DND-41 (cell line): ENCODE measurements around the gene ZNF565.

Experiments
- ATAC-seq: fragments of 200-7000 bp; cut with Tn5 transposase; 3 replicates; pipeline ENCODE4 v1.9.1; 2021; ENCODE audit warnings: low read depth; ENCODE audit not compliant: insufficient read depth
- DNase-seq: peaks from one replicate; pipeline ENCODE4 v3.0.0-alpha.2; 2020
- H2AFZ ChIP-seq: 2 replicates; pipeline ENCODE4 v1.6.0; 2012; ENCODE audit warnings: low read depth, low read length
- H3K27ac ChIP-seq: 2 replicates; pipeline ENCODE4 v1.5.1; 2012; ENCODE audit warnings: low read length, inconsistent platforms
- H3K27me3 ChIP-seq: fragments of 200-600 bp; sonication (generic); 2 replicates; pipeline ENCODE4 v1.6.0; 2012; ENCODE audit warnings: low read length, mild to moderate bottlenecking, inconsistent platforms; ENCODE audit not compliant: insufficient read depth, poor library complexity
- H3K36me3 ChIP-seq: 2 replicates; pipeline ENCODE4 v1.5.1; 2012; ENCODE audit warnings: low read length, inconsistent platforms; ENCODE audit not compliant: insufficient read depth
- H3K4me1 ChIP-seq: 2 replicates; pipeline ENCODE4 v1.5.1; 2012; ENCODE audit warnings: mild to moderate bottlenecking, low read length; ENCODE audit not compliant: insufficient read depth
- H3K4me2 ChIP-seq: 2 replicates; pipeline ENCODE4 v1.6.0; 2012; ENCODE audit warnings: mild to moderate bottlenecking, moderate library complexity, low read length, inconsistent platforms; ENCODE audit not compliant: insufficient read depth
- H3K4me3 ChIP-seq, 2 experiments: fragments of 200-600 bp in 1 of 2; shearing (Covaris generic) in 1 of 2; 2 replicates each; pipeline ENCODE4 v1.5.1; 2012 to 2016; ENCODE audit warnings: inconsistent platforms in 2 of 2, low read length in 2 of 2, mild to moderate bottlenecking in 2 of 2, low read depth in 1 of 2, moderate library complexity in 1 of 2
- H3K79me2 ChIP-seq: 2 replicates; pipeline ENCODE4 v1.6.0; 2012; ENCODE audit warnings: low read length, inconsistent platforms; ENCODE audit not compliant: insufficient read depth
- H3K9ac ChIP-seq: 2 replicates; pipeline ENCODE4 v1.6.0; 2012; ENCODE audit warnings: low read depth, mild to moderate bottlenecking, inconsistent platforms, low read length, moderate library complexity
- H3K9me3 ChIP-seq: 2 replicates; pipeline ENCODE4 v1.5.1; 2012; ENCODE audit warnings: low read length, moderate library complexity, mild to moderate bottlenecking, inconsistent platforms; ENCODE audit not compliant: insufficient read depth, severe bottlenecking
- H4K20me1 ChIP-seq: 2 replicates; pipeline ENCODE4 v1.6.0; 2012; ENCODE audit warnings: low read length; ENCODE audit not compliant: insufficient read depth
- EZH2 ChIP-seq: IDR thresholded peaks from 3 replicates; pipeline ENCODE4 v1.6.1; 2012; ENCODE audit warnings: borderline replicate concordance, low read depth, mild to moderate bottlenecking, moderate library complexity, low read length, inconsistent platforms; ENCODE audit not compliant: severe bottlenecking
- TF ChIP-seq, protein P1 (sequence below): IDR thresholded peaks from 2 replicates; pipeline ENCODE4 v1.5.1; 2012; ENCODE audit warnings: borderline replicate concordance, low read length, moderate library complexity, mild to moderate bottlenecking; ENCODE audit not compliant: poor library complexity, severe bottlenecking; ENCODE audit errors: extremely low read depth

The ZNF565 gene

DNA sequence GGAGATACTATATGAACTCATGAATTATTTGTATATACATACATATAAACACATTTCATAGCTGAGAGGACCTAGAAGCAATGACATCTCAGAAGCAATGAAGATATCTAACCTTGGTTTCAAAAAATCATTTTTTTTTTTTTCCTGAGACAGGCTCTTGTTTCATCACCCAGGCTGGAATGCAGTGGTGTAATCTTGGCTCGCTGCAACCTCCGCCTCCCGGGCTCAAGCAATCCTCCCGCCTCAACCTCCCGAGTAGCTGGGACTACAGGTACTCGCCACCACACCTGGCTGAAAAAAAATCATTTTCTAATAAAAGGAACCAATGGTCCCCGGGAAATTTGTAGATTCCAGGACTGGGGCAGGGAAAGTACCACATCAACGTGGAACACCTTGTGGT lies 4.0 kb downstream of the ZNF565 start:
- ATAC-seq = no peak
- Histone ChIP-seq H3K4me1 (peaks cover 15% of the 10 kb centered on the region), H3K9me3 (peaks cover under 1% of the 10 kb centered on the region), H3K27ac (no peak overlapping the region), H3K79me2 (peaks cover 25% of the 10 kb centered on the region), H3K36me3 (no peaks in the 10 kb centered on the region; the same call in 1 of the 2 replicates), H3K4me3 (no peak overlapping the region), H3K27me3 (no peaks in the 10 kb centered on the region), H4K20me1 (no peaks in the 10 kb centered on the region), H2AFZ (no peak overlapping the region), H3K4me2 (no peak overlapping the region), H3K9ac (no peak overlapping the region)
- no peak for DNase-seq
- TF ChIP-seq, protein P1, sequence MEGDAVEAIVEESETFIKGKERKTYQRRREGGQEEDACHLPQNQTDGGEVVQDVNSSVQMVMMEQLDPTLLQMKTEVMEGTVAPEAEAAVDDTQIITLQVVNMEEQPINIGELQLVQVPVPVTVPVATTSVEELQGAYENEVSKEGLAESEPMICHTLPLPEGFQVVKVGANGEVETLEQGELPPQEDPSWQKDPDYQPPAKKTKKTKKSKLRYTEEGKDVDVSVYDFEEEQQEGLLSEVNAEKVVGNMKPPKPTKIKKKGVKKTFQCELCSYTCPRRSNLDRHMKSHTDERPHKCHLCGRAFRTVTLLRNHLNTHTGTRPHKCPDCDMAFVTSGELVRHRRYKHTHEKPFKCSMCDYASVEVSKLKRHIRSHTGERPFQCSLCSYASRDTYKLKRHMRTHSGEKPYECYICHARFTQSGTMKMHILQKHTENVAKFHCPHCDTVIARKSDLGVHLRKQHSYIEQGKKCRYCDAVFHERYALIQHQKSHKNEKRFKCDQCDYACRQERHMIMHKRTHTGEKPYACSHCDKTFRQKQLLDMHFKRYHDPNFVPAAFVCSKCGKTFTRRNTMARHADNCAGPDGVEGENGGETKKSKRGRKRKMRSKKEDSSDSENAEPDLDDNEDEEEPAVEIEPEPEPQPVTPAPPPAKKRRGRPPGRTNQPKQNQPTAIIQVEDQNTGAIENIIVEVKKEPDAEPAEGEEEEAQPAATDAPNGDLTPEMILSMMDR = no peak
- no peak for TF ChIP-seq EZH2

DNA sequence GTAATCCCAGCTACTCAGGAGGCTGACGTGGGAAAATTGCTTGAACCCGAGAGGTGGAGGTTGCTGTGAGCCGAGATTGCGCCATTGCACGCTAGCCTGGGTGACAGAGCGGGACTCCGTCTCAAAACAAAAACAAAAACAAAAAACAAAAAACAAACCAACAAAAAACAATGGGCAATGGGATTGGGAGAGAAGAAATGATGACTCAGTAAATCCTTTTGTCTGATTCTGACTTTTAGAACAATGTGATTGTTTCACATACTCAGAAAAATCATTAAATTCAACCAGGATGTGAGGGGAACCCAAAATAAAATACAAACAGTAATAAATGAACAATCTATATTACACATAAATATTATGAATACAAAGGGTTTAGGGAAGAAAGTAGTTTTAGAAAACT lies 5.1 kb downstream of the ZNF565 start:
- no peaks in the 10 kb centered on the region for H3K9me3 ChIP-seq
- no peak overlapping the region for H3K27ac ChIP-seq
- ATAC-seq (no peak), DNase-seq (no peak)
- no peak overlapping the region for H3K4me3 ChIP-seq
- H3K79me2 ChIP-seq = peaks cover 19% of the 10 kb centered on the region
- H4K20me1 ChIP-seq = no peaks in the 10 kb centered on the region
- TF ChIP-seq EZH2 = no peak
- TF ChIP-seq, protein P1 = no peak
- peaks cover 15% of the 10 kb centered on the region for H3K4me1 ChIP-seq
- H3K27me3 ChIP-seq = no peaks in the 10 kb centered on the region
- no peak overlapping the region for H3K4me2 ChIP-seq
- no peak overlapping the region for H3K9ac ChIP-seq
- H2AFZ ChIP-seq = no peak overlapping the region
- H3K36me3 ChIP-seq = no peaks in the 10 kb centered on the region

DNA sequence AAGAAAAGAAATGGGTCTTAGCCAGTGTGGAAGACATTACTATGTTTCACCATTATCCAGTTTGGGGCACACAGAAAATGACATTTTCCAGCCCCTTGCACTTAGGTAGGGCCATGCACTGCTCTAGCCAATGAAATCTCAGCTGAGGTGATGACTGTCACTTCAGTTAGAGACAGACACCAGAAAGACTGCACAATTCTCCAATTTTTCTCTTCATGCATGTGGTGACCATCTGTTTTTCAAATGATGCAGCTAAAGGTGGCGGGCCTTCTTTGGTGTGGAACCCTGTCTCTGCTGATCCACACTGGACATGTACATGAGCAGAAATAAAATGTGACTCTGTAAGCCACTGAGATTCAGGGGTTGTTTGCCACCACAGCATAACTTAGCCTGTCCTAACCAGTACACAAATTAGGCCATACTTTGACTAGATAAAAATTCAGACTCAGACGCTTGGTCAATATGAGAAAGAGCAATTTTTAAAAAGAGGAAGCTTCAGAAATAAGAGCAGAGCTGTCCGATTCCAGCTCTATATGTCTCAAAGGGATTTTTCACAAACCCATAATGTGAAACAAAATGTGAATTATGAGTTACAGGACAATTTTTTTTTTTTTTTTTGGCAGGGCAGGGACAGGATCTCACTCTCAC lies 6.7 kb downstream of the ZNF565 start:
- Histone ChIP-seq H3K9ac (no peak overlapping the region; the same call in 1 of the 2 replicates), H3K27ac (no peak overlapping the region), H3K4me2 (no peak overlapping the region), H2AFZ (no peak overlapping the region), H3K79me2 (0 out of 2 replicates have a peak, but pooled peaks cover 8% of the 10 kb centered on the region), H4K20me1 (no peaks in the 10 kb centered on the region), H3K4me1 (no peaks in the 10 kb centered on the region), H3K36me3 (no peaks in the 10 kb centered on the region), H3K27me3 (no peaks in the 10 kb centered on the region), H3K9me3 (no peaks in the 10 kb centered on the region), H3K4me3 (no peak overlapping the region)
- DNase-seq = no peak
- TF ChIP-seq, protein P1 = no peak
- no peak for ATAC-seq
